WTC11 (cell line): Measurements from ENCODE around the gene POU6F1. TPM values are rescaled to one million over a fixed set of nuclear protein-coding genes. Genes with fewer than 3 reads are reported as not detected.

ENCODE experiments used
- ATAC-seq: fragments of 200-7000 bp; cut with Tn5 transposase; 2 replicates; pipeline ENCODE4 v1.10.0; 2021; ENCODE audit warnings: mild to moderate bottlenecking, moderate library complexity
- CTCF ChIA-PET: fragments of 300-600 bp; sonication (Branson Sonifier 250); formaldehyde crosslinking; loops from one replicate; lab custom pipeline; 2021; ENCODE audit warnings: antibody characterized with exemption; lab: Charles Lee
- POLR2A ChIA-PET: fragments of 350-600 bp; sonication (Branson Sonifier 250); formaldehyde crosslinking; loops from one replicate; lab custom pipeline; 2021; ENCODE audit warnings: antibody characterized with exemption; lab: Charles Lee
- DNase-seq: peaks from one replicate; pipeline ENCODE4 v3.0.0; 2021; ENCODE audit warnings: low spot score
- H3K27ac Mint-ChIP-seq: 2 replicates; pipeline ENCODE4 v1.8.0; 2021; ENCODE audit warnings: mixed read lengths
- H3K27me3 Mint-ChIP-seq: 2 replicates; pipeline ENCODE4 v1.8.0; 2021; ENCODE audit warnings: low read depth, mild to moderate bottlenecking, moderate library complexity, mixed read lengths
- H3K36me3 Mint-ChIP-seq: 2 replicates; pipeline ENCODE4 v1.8.0; 2021; ENCODE audit warnings: mixed read lengths
- H3K4me1 Mint-ChIP-seq: 2 replicates; pipeline ENCODE4 v1.8.0; 2022; ENCODE audit warnings: mixed read lengths
- H3K4me3 Mint-ChIP-seq: 2 replicates; pipeline ENCODE4 v1.8.0; 2021; ENCODE audit warnings: mild to moderate bottlenecking, moderate library complexity, mixed read lengths
- H3K9me3 Mint-ChIP-seq: 2 replicates; pipeline ENCODE4 v1.8.0; 2021; ENCODE audit warnings: mixed read lengths
- CREB1 ChIP-seq: sonication (generic); formaldehyde crosslinking; IDR thresholded peaks from 2 replicates; pipeline ENCODE4 v1.8.0; 2023; ENCODE audit warnings: mild to moderate bottlenecking, missing genetic modification reagents
- ELF4 ChIP-seq: sonication (generic); formaldehyde crosslinking; IDR thresholded peaks from 2 replicates; pipeline ENCODE4 v1.8.1; 2022; ENCODE audit warnings: low read depth, mild to moderate bottlenecking, moderate library complexity, missing genetic modification reagents
- GTF2I ChIP-seq: fragments of 250-450 bp; sonication (Bioruptor Pico); conservative IDR thresholded peaks from 2 replicates; pipeline ENCODE4 v1.4.0; 2021; ENCODE audit warnings: mild to moderate bottlenecking
- NFATC4 ChIP-seq: fragments of 250-450 bp; sonication (Bioruptor Pico); IDR thresholded peaks from 2 replicates; pipeline ENCODE4 v1.9.0; 2021; ENCODE audit warnings: mild to moderate bottlenecking
- NFE2L1 ChIP-seq: sonication (generic); formaldehyde crosslinking; IDR thresholded peaks from 2 replicates; pipeline ENCODE4 v1.8.1; 2023; ENCODE audit warnings: missing genetic modification reagents
- TCF7 ChIP-seq: sonication (generic); formaldehyde crosslinking; IDR thresholded peaks from 2 replicates; pipeline ENCODE4 v1.8.0; 2022; ENCODE audit warnings: mild to moderate bottlenecking, low read depth, missing genetic modification reagents, moderate library complexity
- TEAD1 ChIP-seq: sonication (generic); formaldehyde crosslinking; IDR thresholded peaks from 2 replicates; pipeline ENCODE4 v1.8.0; 2022; ENCODE audit warnings: mild to moderate bottlenecking, missing genetic modification reagents
- ZNF121 ChIP-seq: sonication (generic); formaldehyde crosslinking; IDR thresholded peaks from 2 replicates; pipeline ENCODE4 v1.8.0; 2023; ENCODE audit warnings: missing genetic modification reagents
- ZNF232 ChIP-seq: sonication (generic); formaldehyde crosslinking; IDR thresholded peaks from 2 replicates; pipeline ENCODE4 v1.8.0; 2022; ENCODE audit warnings: mild to moderate bottlenecking, missing genetic modification reagents
- total RNA-seq: library from RNA; stranded (reverse); gene quantifications from 3 replicates; pipeline ENCODE4 v1.2.3, GENCODE V29; 2021
- TF ChIP-seq, protein P1 (sequence below): sonication (generic); formaldehyde crosslinking; IDR thresholded peaks from 2 replicates; pipeline ENCODE4 v1.8.1; 2022; ENCODE audit warnings: mild to moderate bottlenecking, moderate library complexity, missing genetic modification reagents
- TF ChIP-seq, protein P2 (sequence below): sonication (generic); formaldehyde crosslinking; IDR thresholded peaks from 2 replicates; pipeline ENCODE4 v1.8.1; 2023; ENCODE audit warnings: mild to moderate bottlenecking, missing genetic modification reagents
- TF ChIP-seq, protein P3 (sequence below): sonication (generic); formaldehyde crosslinking; IDR thresholded peaks from 2 replicates; pipeline ENCODE4 v1.8.1; 2022; ENCODE audit warnings: mild to moderate bottlenecking, missing genetic modification reagents, moderate library complexity, borderline replicate concordance
- TF ChIP-seq, protein P4 (sequence below): sonication (generic); formaldehyde crosslinking; IDR thresholded peaks from 2 replicates; pipeline ENCODE4 v1.8.1; 2023; ENCODE audit warnings: mild to moderate bottlenecking, moderate library complexity, missing genetic modification reagents
- TF ChIP-seq, protein P5 (sequence below): sonication (generic); formaldehyde crosslinking; IDR thresholded peaks from 2 replicates; pipeline ENCODE4 v1.8.1; 2022; ENCODE audit warnings: low read depth, missing genetic modification reagents, borderline replicate concordance
- TF ChIP-seq, protein P6 (sequence below): fragments of 250-450 bp; sonication (Bioruptor Pico); IDR thresholded peaks from 2 replicates; pipeline ENCODE4 v1.9.0; 2021; ENCODE audit warnings: moderate library complexity, mild to moderate bottlenecking, inconsistent platforms, borderline replicate concordance
- TF ChIP-seq, protein P7 (sequence below): sonication (generic); formaldehyde crosslinking; IDR thresholded peaks from 2 replicates; pipeline ENCODE4 v1.8.1; 2023; ENCODE audit warnings: mild to moderate bottlenecking, missing genetic modification reagents, moderate library complexity
- TF ChIP-seq, protein P8 (sequence below): fragments of 250-450 bp; sonication (Bioruptor Pico); IDR thresholded peaks from 2 replicates; pipeline ENCODE4 v1.9.0; 2021; ENCODE audit warnings: mild to moderate bottlenecking

Gene POU6F1
- total RNA-seq, 1 experiment from 2014 or later: 10.2 TPM

DNA sequence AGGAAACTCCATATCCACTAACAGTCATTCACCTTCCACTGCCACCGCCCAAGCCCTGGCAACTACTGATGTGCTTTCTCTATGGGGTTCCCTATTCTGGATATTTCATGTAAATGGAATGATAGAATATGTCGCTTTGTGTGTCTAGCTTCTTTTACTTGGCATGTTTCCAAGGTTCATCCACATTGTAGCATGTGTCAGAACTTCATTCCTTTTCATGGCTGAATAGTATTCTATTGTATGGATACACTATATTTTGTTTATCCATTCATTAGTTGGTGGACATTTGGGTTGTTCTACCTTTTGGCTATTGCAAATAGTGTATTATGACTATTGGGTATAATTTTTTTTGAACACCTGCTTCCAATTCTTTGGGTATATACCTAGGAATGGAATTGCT is 8.6 kb downstream of the POU6F1 start:
- ChIA-PET CTCF (no interaction called here), POLR2A (no interaction called here)
- Mint-ChIP-seq H3K4me1 (no peaks in the 10 kb centered on the region), H3K27ac (no peak overlapping the region), H3K9me3 (no peaks in the 10 kb centered on the region), H3K27me3 (no peaks in the 10 kb centered on the region), H3K36me3 (peaks cover under 1% of the 10 kb centered on the region; the same call in 1 of the 2 replicates), H3K4me3 (no peak overlapping the region)
- no peak for DNase-seq
- TF ChIP-seq, protein P1, sequence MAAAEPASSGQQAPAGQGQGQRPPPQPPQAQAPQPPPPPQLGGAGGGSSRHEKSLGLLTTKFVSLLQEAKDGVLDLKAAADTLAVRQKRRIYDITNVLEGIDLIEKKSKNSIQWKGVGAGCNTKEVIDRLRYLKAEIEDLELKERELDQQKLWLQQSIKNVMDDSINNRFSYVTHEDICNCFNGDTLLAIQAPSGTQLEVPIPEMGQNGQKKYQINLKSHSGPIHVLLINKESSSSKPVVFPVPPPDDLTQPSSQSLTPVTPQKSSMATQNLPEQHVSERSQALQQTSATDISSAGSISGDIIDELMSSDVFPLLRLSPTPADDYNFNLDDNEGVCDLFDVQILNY (CRISPR knock-in tag): no peak
- TF ChIP-seq, protein P2, sequence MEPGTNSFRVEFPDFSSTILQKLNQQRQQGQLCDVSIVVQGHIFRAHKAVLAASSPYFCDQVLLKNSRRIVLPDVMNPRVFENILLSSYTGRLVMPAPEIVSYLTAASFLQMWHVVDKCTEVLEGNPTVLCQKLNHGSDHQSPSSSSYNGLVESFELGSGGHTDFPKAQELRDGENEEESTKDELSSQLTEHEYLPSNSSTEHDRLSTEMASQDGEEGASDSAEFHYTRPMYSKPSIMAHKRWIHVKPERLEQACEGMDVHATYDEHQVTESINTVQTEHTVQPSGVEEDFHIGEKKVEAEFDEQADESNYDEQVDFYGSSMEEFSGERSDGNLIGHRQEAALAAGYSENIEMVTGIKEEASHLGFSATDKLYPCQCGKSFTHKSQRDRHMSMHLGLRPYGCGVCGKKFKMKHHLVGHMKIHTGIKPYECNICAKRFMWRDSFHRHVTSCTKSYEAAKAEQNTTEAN (CRISPR knock-in tag): no peak
- TF ChIP-seq, protein P3, sequence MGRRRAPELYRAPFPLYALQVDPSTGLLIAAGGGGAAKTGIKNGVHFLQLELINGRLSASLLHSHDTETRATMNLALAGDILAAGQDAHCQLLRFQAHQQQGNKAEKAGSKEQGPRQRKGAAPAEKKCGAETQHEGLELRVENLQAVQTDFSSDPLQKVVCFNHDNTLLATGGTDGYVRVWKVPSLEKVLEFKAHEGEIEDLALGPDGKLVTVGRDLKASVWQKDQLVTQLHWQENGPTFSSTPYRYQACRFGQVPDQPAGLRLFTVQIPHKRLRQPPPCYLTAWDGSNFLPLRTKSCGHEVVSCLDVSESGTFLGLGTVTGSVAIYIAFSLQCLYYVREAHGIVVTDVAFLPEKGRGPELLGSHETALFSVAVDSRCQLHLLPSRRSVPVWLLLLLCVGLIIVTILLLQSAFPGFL: no peak
- TF ChIP-seq, protein P4, sequence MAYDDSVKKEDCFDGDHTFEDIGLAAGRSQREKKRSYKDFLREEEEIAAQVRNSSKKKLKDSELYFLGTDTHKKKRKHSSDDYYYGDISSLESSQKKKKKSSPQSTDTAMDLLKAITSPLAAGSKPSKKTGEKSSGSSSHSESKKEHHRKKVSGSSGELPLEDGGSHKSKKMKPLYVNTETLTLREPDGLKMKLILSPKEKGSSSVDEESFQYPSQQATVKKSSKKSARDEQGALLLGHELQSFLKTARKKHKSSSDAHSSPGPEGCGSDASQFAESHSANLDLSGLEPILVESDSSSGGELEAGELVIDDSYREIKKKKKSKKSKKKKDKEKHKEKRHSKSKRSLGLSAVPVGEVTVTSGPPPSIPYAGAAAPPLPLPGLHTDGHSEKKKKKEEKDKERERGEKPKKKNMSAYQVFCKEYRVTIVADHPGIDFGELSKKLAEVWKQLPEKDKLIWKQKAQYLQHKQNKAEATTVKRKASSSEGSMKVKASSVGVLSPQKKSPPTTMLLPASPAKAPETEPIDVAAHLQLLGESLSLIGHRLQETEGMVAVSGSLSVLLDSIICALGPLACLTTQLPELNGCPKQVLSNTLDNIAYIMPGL (CRISPR knock-in tag): no peak
- no peak for TF ChIP-seq TEAD1
- no peak for ATAC-seq

DNA sequence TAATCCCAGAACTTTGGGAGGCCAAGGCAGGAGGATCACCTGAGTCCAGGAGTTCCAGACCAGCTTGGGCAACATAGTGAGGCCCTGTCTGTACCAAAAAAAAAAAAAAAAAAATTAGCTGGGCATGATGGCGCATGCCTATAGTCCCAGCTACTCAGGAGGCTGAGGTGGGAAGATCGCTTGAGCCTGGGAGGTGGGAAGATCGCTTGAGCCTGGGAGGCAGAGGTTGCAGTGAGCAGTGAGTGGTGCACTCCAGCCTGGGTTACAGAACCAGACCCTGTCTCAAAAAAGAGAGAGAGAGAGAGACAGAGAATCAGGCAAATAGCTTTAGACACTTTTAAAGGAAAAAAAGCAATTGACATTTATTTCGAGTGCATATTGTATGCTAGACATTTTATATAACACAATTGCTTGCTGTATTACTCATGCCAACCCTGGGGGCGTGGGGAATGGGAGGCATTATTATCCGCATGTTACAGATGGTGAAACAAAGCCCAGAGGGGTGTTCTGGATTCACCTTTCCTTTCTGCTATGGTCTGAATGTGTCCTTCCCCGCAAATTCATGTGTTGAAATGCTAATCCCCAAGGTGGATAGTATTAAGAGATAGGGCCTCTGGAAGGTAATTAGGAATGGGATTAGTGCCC is 9.7 kb downstream of the POU6F1 start:
- TF ChIP-seq, protein P5, sequence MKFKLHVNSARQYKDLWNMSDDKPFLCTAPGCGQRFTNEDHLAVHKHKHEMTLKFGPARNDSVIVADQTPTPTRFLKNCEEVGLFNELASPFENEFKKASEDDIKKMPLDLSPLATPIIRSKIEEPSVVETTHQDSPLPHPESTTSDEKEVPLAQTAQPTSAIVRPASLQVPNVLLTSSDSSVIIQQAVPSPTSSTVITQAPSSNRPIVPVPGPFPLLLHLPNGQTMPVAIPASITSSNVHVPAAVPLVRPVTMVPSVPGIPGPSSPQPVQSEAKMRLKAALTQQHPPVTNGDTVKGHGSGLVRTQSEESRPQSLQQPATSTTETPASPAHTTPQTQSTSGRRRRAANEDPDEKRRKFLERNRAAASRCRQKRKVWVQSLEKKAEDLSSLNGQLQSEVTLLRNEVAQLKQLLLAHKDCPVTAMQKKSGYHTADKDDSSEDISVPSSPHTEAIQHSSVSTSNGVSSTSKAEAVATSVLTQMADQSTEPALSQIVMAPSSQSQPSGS: no peak
- CTCF ChIA-PET: interaction anchor here (1.5 kb wide), 1 partner anchor 10 kb away, joined by 3 read pairs; the partner anchor contains the start of gene POU6F1
- DNase-seq (no peak), ATAC-seq (no peak)
- Mint-ChIP-seq H3K27ac (peak overlapping the region; percentile 57; the same call in 1 of the 2 replicates), H3K36me3 (no peaks in the 10 kb centered on the region), H3K27me3 (no peaks in the 10 kb centered on the region), H3K4me1 (no peaks in the 10 kb centered on the region), H3K4me3 (no peak overlapping the region), H3K9me3 (no peaks in the 10 kb centered on the region)
- POLR2A ChIA-PET: no interaction called here

DNA sequence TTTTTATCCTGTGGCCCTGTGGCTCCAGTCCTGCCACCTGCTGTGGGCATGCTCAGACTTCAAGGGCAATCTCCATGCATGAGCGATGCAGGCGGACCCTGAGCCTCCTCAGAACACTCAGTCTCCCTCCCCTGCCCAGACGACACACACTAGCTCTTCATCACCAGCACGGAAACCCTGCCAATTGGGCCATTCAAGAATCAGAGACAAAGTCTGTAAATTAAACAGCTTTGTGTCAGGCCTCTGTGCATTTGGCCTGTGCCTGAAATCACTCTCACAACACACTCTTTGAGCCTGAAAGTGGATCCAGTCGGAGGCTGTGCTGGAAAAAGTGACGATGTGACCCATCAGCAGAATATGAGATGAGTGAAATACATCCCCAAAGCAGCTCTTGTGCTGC is 12.5 kb downstream of the POU6F1 start:
- no peak for DNase-seq
- Mint-ChIP-seq H3K4me1 (no peaks in the 10 kb centered on the region), H3K36me3 (no peaks in the 10 kb centered on the region), H3K27ac (no peak overlapping the region), H3K9me3 (no peaks in the 10 kb centered on the region), H3K4me3 (no peak overlapping the region), H3K27me3 (no peaks in the 10 kb centered on the region)
- POLR2A ChIA-PET: interaction anchor here (0.7 to 1.0 kb wide), 2 partner anchors 13 to 1522 kb away, joined by 3 to 7 read pairs; no protein-coding TSS in a partner anchor
- ATAC-seq: no peak
- CTCF ChIA-PET: no interaction called here
- TF ChIP-seq, protein P1 (CRISPR knock-in tag): no peak
- TF ChIP-seq CREB1 (CRISPR knock-in tag): no peak
- no peak for TF ChIP-seq TCF7
- TF ChIP-seq, protein P6, sequence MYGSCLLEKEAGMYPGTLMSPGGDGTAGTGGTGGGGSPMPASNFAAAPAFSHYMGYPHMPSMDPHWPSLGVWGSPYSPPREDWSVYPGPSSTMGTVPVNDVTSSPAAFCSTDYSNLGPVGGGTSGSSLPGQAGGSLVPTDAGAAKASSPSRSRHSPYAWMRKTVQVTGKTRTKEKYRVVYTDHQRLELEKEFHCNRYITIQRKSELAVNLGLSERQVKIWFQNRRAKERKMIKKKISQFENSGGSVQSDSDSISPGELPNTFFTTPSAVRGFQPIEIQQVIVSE (CRISPR knock-in tag): no peak
- no peak for TF ChIP-seq NFE2L1
- no peak for TF ChIP-seq ZNF232
- TF ChIP-seq, protein P7, sequence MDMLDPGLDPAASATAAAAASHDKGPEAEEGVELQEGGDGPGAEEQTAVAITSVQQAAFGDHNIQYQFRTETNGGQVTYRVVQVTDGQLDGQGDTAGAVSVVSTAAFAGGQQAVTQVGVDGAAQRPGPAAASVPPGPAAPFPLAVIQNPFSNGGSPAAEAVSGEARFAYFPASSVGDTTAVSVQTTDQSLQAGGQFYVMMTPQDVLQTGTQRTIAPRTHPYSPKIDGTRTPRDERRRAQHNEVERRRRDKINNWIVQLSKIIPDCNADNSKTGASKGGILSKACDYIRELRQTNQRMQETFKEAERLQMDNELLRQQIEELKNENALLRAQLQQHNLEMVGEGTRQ (CRISPR knock-in tag): no peak
- TF ChIP-seq, protein P5: no peak
- no peak for TF ChIP-seq NFATC4 (CRISPR knock-in tag)
- TF ChIP-seq ZNF121 (CRISPR knock-in tag): no peak
- no peak for TF ChIP-seq ELF4 (CRISPR knock-in tag)
- TF ChIP-seq, protein P8, sequence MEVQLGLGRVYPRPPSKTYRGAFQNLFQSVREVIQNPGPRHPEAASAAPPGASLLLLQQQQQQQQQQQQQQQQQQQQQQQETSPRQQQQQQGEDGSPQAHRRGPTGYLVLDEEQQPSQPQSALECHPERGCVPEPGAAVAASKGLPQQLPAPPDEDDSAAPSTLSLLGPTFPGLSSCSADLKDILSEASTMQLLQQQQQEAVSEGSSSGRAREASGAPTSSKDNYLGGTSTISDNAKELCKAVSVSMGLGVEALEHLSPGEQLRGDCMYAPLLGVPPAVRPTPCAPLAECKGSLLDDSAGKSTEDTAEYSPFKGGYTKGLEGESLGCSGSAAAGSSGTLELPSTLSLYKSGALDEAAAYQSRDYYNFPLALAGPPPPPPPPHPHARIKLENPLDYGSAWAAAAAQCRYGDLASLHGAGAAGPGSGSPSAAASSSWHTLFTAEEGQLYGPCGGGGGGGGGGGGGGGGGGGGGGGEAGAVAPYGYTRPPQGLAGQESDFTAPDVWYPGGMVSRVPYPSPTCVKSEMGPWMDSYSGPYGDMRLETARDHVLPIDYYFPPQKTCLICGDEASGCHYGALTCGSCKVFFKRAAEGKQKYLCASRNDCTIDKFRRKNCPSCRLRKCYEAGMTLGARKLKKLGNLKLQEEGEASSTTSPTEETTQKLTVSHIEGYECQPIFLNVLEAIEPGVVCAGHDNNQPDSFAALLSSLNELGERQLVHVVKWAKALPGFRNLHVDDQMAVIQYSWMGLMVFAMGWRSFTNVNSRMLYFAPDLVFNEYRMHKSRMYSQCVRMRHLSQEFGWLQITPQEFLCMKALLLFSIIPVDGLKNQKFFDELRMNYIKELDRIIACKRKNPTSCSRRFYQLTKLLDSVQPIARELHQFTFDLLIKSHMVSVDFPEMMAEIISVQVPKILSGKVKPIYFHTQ (CRISPR knock-in tag): no peak
- TF ChIP-seq GTF2I (CRISPR knock-in tag): no peak
